Parathyroid adenoma (tissue), 2 donors: Measurements from ENCODE around the gene DEDD.

Experiments used
- H2AFZ ChIP-seq: fragments of 300-600 bp; sonication (generic); one replicate; pipeline ENCODE4 v1.7.0; 2017; ENCODE audit warnings: antibody characterized with exemption, mild to moderate bottlenecking
- H3K27ac ChIP-seq: fragments of 300-600 bp; sonication (generic); one replicate; pipeline ENCODE4 v1.7.0; 2017
- H3K27me3 ChIP-seq: fragments of 300-600 bp; sonication (generic); one replicate; pipeline ENCODE4 v1.7.0; 2017; ENCODE audit warnings: low read length; ENCODE audit not compliant: control insufficient read depth, insufficient read depth
- H3K36me3 ChIP-seq: fragments of 300-600 bp; sonication (generic); one replicate; pipeline ENCODE4 v1.7.0; 2017; ENCODE audit warnings: low read length; ENCODE audit not compliant: control insufficient read depth, insufficient read depth
- H3K4me1 ChIP-seq: fragments of 300-600 bp; sonication (generic); one replicate; pipeline ENCODE4 v1.7.0; 2017; ENCODE audit warnings: control low read depth
- H3K4me2 ChIP-seq: fragments of 300-600 bp; sonication (generic); one replicate; pipeline ENCODE4 v1.7.0; 2017; ENCODE audit warnings: low read length
- H3K4me3 ChIP-seq: fragments of 300-600 bp; sonication (generic); one replicate; pipeline ENCODE4 v1.7.0; 2017; ENCODE audit warnings: low read depth, low read length
- H3K79me2 ChIP-seq: fragments of 300-600 bp; sonication (generic); one replicate; pipeline ENCODE4 v1.7.0; 2017; ENCODE audit warnings: control low read depth
- H3K9ac ChIP-seq: fragments of 300-600 bp; sonication (generic); one replicate; pipeline ENCODE4 v1.7.0; 2017; ENCODE audit warnings: mild to moderate bottlenecking
- H3K9me3 ChIP-seq: fragments of 300-600 bp; sonication (generic); one replicate; pipeline ENCODE4 v1.7.0; 2017; ENCODE audit warnings: low read length; ENCODE audit not compliant: control insufficient read depth
- CTCF ChIP-seq: fragments of 300-600 bp; sonication (generic); IDR thresholded peaks from one replicate; pipeline ENCODE4 v1.7.0; 2017; ENCODE audit warnings: antibody characterized with exemption, mild to moderate bottlenecking
- donor health status: primary hyperparathyroidism.

Gene DEDD

DNA sequence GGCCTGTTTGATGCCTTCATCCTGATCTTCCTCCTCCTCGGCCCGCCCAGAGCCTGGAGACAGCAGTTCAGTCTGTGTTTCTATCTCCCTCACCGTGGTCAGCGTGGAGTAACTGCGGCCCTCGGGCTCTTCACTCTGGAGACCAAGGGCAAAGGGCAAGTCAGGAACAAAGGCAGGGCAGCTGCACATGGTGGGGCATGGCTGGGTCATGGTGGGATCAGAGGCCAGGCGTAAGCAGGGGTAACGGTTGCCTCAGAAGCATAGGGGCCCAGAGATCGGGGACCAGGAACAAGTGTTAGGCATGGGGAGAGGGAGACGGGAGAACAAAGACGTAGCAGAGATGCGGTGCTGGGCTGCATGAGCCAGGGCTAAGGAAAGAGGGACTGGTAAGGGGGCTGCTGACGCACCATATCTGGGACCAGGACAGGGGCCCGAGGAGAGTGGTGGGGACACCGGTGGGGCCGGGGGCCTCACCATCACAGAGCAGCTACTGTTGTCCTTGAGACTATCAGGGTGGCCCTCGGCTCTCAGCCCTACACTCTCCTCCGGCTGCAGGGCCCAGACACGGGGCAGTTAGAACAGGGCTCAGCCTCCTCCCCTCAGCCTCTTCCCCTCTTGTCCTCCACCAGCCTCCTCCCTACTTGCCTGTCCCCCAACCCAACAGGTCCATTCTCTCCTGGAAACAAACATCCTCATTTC lies 59.6 kb downstream of the DEDD start:
- H2AFZ ChIP-seq, result no peak overlapping the region
- no peak overlapping the region for H3K4me3 ChIP-seq
- H3K4me1 ChIP-seq, result no peaks in the 10 kb centered on the region
- no peaks in the 10 kb centered on the region for H3K9me3 ChIP-seq
- H3K27me3 ChIP-seq, result no peaks in the 10 kb centered on the region
- H3K79me2 ChIP-seq, result no peaks in the 10 kb centered on the region
- no peaks in the 10 kb centered on the region for H3K36me3 ChIP-seq
- H3K27ac ChIP-seq, result no peak overlapping the region
- no peak for TF ChIP-seq CTCF
- no peak overlapping the region for H3K4me2 ChIP-seq
- H3K9ac ChIP-seq, result no peak overlapping the region

DNA sequence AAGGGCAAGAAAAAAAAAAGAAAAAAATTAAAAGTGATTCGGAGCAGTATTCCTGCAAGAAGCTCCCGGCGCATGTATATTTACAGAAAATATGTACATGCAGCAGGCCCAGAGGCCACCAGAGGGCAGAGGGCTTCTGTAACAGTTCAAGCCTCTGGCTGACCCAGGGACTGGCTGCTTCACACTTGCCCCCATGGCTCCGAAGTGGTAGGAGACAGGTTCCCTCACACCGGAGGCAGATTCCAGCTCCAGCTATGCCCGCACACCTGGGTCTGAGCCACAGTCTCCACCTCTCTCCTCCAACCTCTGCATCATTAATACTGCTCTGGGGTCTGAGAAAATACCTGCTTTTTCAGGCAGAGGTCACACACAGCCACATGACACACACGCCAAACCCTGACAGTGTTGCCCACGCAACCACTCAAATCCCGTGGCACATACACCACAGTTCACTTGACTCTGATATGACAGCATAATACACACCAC lies 60.5 kb downstream of the DEDD start:
- no peaks in the 10 kb centered on the region for H3K4me1 ChIP-seq

More for the DNA sequence above, 60.5 kb downstream of the DEDD start:
- H3K9me3 ChIP-seq, result no peaks in the 10 kb centered on the region
- H2AFZ ChIP-seq, result no peak overlapping the region
- H3K4me3 ChIP-seq, result no peak overlapping the region
- no peak overlapping the region for H3K9ac ChIP-seq
- H3K4me2 ChIP-seq, result no peak overlapping the region
- H3K27ac ChIP-seq, result no peak overlapping the region
- no peaks in the 10 kb centered on the region for H3K79me2 ChIP-seq
- peak; percentile 30 for TF ChIP-seq CTCF
- no peaks in the 10 kb centered on the region for H3K27me3 ChIP-seq
- H3K36me3 ChIP-seq, result no peaks in the 10 kb centered on the region
